Hippocampal formation (tissue), 2 donors: ENCODE results near the gene MTCL1.

Experiments used
- DNase-seq, 2 donors: peaks; one replicate each; lab custom pipeline; 2025; lab: John Stamatoyannopoulos, UW

MTCL1 gene

DNA sequence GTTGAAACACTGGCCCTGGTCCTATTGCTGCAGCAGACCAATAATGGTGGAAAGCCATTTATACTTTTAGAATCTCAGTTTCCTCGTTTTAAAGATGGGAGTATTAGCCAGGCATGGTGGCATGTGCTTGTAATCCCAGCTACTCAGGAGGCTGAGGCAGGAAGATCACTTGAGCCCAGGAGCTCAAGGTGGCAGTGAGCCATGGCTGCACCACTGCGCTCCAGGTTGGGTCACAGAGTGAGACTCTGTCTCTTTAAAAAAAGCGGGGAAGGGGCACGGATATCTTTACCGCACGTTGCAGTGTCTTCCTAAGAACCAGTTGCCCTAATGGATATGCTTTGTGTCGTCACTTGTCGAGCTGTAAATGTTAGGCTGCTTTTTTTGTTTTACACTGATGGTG is 8.3 kb downstream of the MTCL1 start:
- DNase-seq: no peak

DNA sequence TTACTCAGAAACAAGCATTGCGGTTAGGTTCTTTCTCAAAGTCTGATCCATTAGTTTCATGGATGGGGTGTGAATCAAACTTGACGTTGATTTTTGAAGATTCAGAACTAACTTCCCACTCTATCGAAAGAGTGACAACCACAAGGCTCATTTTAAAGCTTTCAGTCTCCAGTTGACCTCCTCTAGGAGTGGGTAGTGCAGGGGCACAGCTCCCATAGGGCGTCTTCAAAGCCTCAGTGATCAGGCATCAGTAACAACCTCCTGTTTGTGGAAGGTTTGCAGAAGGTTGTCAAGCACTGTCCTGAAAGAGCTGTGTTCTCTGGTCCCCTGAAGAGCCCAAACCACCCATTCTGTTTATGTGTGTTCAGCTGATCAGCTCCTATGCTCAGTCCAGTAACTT is 10.2 kb downstream of the MTCL1 start:
- no peak for DNase-seq

- no peak for DNase-seq
These were observed 11.8 kb downstream of the MTCL1 start for GRCh38 chr18:8717011-8717770.

DNA sequence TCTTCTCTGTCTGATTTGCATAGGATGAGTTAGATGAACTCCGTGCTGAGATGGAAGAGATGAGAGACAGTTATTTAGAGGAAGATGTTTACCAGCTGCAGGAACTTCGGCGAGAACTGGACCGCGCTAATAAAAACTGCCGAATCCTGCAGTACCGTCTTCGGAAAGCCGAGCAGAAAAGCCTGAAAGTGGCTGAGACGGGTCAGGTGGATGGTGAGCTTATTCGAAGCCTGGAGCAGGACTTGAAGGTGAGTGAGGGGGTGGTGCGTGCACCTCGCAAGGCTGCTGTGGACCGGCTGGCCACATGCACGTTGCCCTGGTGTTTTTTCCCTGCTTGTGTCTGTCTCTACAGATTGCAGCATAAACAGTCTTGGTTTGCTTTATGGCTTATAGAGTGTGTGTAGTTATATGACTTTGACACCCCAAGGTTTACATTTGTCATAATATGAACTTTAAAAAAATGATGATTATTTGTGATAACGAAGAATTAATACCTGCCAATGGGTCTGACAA is 13.1 kb downstream of the MTCL1 start:
- no peak for DNase-seq

DNA sequence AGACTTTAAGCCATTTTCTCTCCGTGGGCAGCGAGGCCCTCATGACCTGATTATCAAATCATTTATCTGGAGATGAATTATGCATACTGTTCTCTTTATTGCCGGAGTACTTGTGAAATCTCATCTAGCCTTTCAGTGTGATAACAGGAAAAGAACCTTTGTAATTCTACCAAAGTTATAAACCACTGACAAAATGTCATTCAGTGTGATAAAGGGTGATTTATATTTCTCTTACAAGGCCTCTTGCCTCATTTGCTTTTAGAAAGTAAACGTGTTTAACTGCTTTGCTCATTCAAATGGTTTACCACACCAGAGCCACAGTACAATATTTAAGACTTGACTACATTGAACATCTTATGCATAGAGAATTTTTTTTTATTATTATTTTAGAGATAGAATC is 13.8 kb downstream of the MTCL1 start:
- DNase-seq: no peak

- no peak for DNase-seq
These were observed 14.8 kb downstream of the MTCL1 start for GRCh38 chr18:8720141-8720540.

DNA sequence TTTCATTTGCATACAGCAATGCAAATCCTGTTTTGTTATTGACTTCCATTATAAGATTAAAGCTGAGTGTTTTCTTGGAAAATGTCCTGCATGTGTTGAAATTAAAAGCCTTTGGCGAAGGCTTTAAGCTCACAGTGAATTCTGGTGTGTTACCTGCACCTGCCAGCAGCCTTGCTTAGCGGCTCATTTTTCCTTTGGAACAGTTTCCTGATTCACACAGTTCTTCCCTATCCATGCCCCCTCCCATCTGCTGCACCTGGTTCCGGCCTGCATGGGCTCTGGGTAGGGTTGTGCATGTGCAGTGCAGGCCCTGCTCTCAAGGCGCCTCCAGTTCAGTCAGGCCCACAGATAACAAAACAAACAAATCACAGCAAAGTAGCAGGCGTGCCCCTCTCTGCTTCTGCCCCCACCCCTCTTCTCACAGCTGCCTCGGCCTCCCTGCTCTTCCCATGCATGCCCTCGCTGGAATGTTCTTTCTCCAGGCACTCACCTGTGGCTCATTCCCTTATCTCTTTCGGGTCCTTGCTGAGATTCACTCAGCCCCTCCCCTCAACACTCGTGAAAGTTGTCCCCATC is 15.8 kb downstream of the MTCL1 start:
- DNase-seq: no peak

GRCh38 chr18:8721716-8722115 is 16.4 kb downstream of the MTCL1 start:
- no peak for DNase-seq

DNA sequence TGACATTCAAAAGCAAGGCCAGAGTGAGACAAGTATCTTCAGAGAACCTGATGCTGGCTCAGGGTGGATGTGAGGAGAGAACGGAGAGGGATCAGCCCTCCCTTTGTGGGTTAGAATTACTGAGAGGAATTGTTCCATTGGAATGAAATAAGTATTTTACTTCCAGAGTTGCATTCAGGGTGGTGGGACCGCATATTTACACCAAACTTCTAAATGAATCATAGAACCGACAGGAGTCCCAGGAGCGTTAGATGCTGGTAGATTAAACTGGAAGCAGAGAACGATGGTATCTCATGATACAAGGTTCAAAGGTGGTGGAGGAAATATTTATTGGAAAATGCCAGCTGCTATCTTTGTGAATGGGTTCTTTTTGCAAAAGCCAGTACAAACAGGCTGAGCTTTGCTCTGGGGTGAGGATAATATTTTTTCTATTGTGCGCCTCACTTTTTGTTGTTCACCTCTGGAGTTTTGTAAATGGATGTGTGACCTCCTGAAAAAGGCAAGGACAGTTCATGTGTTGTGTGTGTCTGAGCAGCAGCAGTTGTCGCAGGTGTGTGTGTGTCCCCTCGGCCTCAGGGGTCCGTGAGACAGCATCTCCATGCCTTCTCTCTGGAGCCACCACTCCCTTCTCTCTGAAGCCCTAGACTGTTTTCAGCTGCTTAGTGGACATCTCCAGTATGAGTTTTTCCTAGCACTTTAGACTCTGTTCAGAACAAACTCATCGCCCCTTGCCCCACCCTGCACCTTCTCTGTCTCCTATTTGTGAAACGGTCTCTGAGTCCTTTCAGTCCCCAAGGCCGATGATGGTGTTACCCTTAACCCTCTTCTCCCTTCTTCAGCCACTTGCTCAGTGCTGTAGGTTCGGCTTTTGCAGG is 17.8 kb downstream of the MTCL1 start:
- no peak for DNase-seq

- no peak for DNase-seq
These were observed 19.1 kb downstream of the MTCL1 start for GRCh38 chr18:8724452-8724851.

DNA sequence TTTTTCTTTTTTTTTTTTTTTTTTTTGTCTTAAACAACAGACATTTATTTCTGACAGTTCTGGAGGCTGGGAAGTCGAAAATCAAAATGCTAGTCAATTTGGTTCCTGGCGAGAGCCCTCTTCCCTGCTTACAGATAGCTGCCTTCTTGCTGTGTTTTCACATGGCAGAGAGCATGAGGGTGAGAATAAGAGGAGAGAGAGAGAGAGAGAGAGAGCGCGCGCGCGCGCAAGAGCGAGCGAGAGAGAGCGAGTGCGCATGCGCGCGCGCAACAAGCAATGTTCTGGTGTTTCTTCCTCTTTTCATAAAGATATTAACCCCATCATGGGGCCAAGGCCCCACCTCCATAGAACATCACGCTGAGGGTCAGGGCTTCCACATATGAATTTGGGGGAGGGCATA is 20.9 kb downstream of the MTCL1 start:
- DNase-seq: no peak

GRCh38 chr18:8726963-8727705 is 21.8 kb downstream of the MTCL1 start:
- no peak for DNase-seq

DNA sequence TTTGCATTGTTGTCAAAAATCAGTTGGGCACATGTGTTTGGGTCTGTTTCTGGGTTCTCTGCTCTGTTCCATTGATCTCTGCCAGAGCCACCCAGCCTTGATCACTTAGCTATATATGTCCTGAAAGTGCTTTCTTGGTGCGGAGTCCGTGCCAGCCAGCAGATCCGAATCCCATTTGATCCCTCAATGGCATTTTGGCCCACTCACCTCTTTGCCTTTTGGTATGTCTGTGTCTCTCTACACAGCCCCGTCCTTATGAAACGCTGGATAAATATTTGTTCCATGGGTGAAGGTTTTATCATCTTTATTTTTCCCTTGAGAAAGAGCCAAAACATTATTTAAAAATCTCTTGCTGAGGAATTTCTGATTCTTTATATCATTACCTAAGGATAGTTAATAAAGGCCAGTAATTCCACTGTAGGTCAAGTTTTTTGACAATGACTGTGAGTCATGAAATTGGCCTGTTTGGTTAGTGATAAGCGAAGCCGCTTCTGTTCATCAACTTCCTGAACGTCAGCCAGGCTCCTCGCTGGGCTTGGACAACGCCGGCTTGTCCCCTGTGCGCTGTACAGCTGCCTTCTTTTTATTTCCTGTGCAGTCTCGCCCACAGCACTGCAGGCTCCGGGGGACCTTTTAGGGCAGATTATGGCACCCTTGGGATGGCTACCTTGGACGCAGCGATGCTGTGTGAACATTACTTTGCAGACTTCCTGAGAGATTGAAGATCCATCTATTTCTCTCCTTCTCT is 24.9 kb downstream of the MTCL1 start:
- DNase-seq: no peak

GRCh38 chr18:8732442-8733360 is 27.3 kb downstream of the MTCL1 start:
- no peak for DNase-seq

GRCh38 chr18:8734496-8734895 is 29.1 kb downstream of the MTCL1 start:
- DNase-seq: no peak

GRCh38 chr18:8735274-8735673 is 29.9 kb downstream of the MTCL1 start:
- DNase-seq: no peak

GRCh38 chr18:8741117-8741516 is 35.8 kb downstream of the MTCL1 start:
- no peak for DNase-seq

- DNase-seq: no peak
These were observed 36.2 kb downstream of the MTCL1 start for GRCh38 chr18:8741532-8741931.

- no peak for DNase-seq
These were observed 37.3 kb downstream of the MTCL1 start for GRCh38 chr18:8742387-8743361.
